ENCODE results near the gene OSBP2. TPM values are rescaled to one million over a fixed set of nuclear protein-coding genes. Genes with fewer than 3 reads are reported as not detected.
A peak's percentile ranks its signal among the peaks of the same experiment; 100 is the strongest.
"Not testable (repeated sequence)": the region's sequence is repeated elsewhere in the genome, so short reads cannot be mapped to it uniquely, and the experiment has no call there.

Gene OSBP2
- total RNA-seq, 1 donor from 2014 or later, result 1.4 TPM

DNA sequence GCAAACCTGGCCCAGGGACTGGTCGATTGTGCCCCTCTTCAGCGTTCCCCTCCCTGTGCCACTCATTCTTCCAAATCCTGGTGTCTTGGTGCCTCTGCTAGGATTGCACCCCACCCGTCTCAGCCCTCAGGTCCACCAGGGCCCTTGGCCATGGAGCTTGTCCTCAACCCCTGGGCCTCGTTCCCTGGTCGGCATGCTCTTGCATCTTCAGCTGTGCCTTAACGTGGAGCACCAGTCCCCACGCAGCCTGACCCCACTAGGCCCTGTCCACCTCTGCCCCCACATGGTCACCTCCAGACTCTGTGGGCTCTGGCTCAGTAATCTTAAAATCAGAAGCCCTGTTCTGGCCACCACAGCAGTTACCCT is 61.1 kb downstream of the OSBP2 start:
- DNase-seq (ENCODE audit: low spot score), result no peak

- no peak for DNase-seq (ENCODE audit: low spot score)
Observed at GRCh38 chr22:30763815-30764673, 69.4 kb downstream of the OSBP2 start.

- no peak for DNase-seq (ENCODE audit: low spot score)
Observed at GRCh38 chr22:30767661-30768060, 73.0 kb downstream of the OSBP2 start.

- no peak for DNase-seq (ENCODE audit: low spot score)
Observed at GRCh38 chr22:30770716-30771115, 76.0 kb downstream of the OSBP2 start.

GRCh38 chr22:30773919-30774318 is 79.2 kb downstream of the OSBP2 start:
- DNase-seq (ENCODE audit: low spot score), result no peak

DNA sequence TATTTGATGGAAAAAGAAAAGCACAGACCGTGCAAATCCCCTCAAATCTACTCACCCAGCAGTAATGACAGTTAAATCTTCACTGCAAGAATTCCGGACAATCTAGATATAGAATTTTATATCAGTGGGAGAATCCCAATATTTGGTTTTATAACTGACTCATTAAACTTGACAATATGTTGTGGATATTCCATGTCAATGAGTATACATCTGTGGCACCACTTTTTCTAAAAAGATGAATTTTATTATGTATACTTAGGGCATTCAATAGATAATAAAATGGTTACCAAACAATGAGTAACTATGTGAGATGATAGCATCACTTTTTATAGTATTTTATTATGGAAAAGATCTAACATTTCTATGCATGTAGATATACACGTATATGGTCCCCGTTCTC is 79.9 kb downstream of the OSBP2 start:
- DNase-seq (ENCODE audit: low spot score), result no peak

GRCh38 chr22:30776476-30776875 is 81.8 kb downstream of the OSBP2 start:
- DNase-seq (ENCODE audit: low spot score), result no peak

GRCh38 chr22:30777146-30777545 is 82.5 kb downstream of the OSBP2 start:
- DNase-seq (ENCODE audit: low spot score), result not testable (repeated sequence)

- no peak for DNase-seq (ENCODE audit: low spot score)
Observed at GRCh38 chr22:30777587-30777986, 82.9 kb downstream of the OSBP2 start.

GRCh38 chr22:30778261-30778660 is 83.6 kb downstream of the OSBP2 start:
- no peak for DNase-seq (ENCODE audit: low spot score)

- DNase-seq (ENCODE audit: low spot score), result no peak
Observed at GRCh38 chr22:30780026-30780425, 85.4 kb downstream of the OSBP2 start.

- no peak for DNase-seq (ENCODE audit: low spot score)
Observed at GRCh38 chr22:30781271-30781875, 86.7 kb downstream of the OSBP2 start.

- no peak for DNase-seq (ENCODE audit: low spot score)
Observed at GRCh38 chr22:30782613-30783012, 87.9 kb downstream of the OSBP2 start.

- DNase-seq (ENCODE audit: low spot score), result no peak
Observed at GRCh38 chr22:30783021-30783420, 88.3 kb downstream of the OSBP2 start.

GRCh38 chr22:30785527-30785926 is 90.9 kb downstream of the OSBP2 start:
- no peak for DNase-seq (ENCODE audit: low spot score)

DNA sequence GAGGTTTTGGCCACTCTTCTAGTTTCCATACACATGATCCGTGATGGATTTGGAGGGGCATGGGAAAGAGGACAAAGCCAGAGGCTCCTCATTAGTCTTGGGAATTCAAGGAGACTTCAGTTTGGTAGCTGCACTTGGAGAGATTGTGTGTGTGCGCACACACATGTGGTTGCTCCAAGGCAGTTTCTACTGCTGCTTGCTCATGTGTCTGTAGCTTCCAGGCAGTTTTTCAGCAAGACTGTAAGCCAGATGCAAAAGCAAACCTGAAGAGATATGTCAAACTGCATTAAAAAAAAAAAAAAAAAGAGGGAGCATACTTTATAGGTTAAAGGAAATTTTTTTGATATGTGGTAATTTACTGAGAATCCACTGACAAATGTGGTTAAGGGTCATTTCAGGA is 95.7 kb downstream of the OSBP2 start:
- no peak for DNase-seq (ENCODE audit: low spot score)

DNA sequence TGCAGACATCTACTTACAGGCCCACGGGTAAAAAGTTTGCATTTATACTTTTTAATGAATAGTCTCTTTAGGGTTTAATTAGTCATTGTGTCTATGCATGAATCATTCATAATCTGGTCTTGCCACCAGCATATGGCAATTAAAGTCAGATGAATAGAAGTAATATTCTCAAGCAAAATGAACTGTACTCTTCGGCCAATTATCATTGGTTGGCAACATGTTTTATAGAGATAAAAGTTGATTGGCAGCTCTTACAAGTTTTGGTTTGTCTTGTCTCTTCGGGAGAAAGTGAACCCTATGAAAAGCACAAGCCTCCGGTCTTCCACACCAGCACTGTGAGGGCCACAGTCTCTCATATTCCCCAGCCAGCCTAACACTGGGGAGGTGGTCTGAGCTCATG is 97.8 kb downstream of the OSBP2 start:
- DNase-seq (ENCODE audit: low spot score), result no peak

- no peak for DNase-seq (ENCODE audit: low spot score)
Observed at GRCh38 chr22:30795118-30795517, 100.4 kb downstream of the OSBP2 start.

GRCh38 chr22:30801695-30802094 is 107.0 kb downstream of the OSBP2 start:
- no peak for DNase-seq (ENCODE audit: low spot score)

- peak; percentile 94 for DNase-seq (ENCODE audit: low spot score)
Observed at GRCh38 chr22:30802202-30803166, 107.8 kb downstream of the OSBP2 start.

DNA sequence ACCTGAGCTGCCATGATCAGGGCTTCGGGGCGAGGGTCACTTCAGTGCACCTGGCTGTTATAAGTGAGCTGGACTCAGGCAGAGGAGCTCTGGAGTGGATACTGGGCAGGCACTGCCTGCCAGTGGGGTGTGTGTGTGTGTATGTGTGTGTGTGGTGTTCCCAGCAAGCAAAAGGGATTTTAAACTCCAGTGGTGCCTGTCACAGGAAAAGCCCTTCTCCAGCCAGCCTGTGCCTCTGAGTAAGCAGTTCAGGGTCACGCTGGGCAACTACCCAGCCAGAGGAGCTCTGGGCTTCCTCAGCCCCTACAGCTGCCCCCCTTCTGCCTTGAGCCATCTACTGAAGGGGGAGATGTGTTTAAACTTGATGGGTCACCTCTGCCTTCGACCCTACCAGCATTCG is 109.0 kb downstream of the OSBP2 start:
- no peak for DNase-seq (ENCODE audit: low spot score)

- DNase-seq (ENCODE audit: low spot score), result no peak
Observed at GRCh38 chr22:30804626-30805025, 110.0 kb downstream of the OSBP2 start.
